ENCODE measurements around the gene PRRT1B.
"Not testable (repeated sequence)": the region's sequence is repeated elsewhere in the genome, so short reads cannot be mapped to it uniquely, and the experiment has no call there.

PRRT1B gene

GRCh38 chr9:131545003-131545785 lies at the start of gene PRRT1B:
PRRT1B (plus strand) TSS chr9:131545523; CDS start chr9:131545616, 93 bp downstream.
- no peak for DNase-seq (ENCODE audit: low read depth)

- no peak for DNase-seq (ENCODE audit: low read depth)
These were observed 49.5 kb upstream of the PRRT1B start for GRCh38 chr9:131495785-131496184.

GRCh38 chr9:131496844-131497405 lies 48.4 kb upstream of the PRRT1B start:
- DNase-seq (ENCODE audit: low read depth): no peak

- DNase-seq (ENCODE audit: low read depth): no peak
These were observed 46.0 kb upstream of the PRRT1B start for GRCh38 chr9:131499254-131499767.

GRCh38 chr9:131500377-131500776 lies 44.9 kb upstream of the PRRT1B start:
- DNase-seq (ENCODE audit: low read depth): peak; percentile 35

GRCh38 chr9:131500939-131501541 lies 44.3 kb upstream of the PRRT1B start:
- DNase-seq (ENCODE audit: low read depth): no peak

GRCh38 chr9:131502781-131503625 lies 42.3 kb upstream of the PRRT1B start, which contains the start of gene POMT1:
POMT1 (plus strand) TSS chr9:131502918; CDS start chr9:131504219, 1,301 bp downstream.
- peak; percentile 85 for DNase-seq (ENCODE audit: low read depth)

- peak; percentile 29 for DNase-seq (ENCODE audit: low read depth)
These were observed 41.5 kb upstream of the PRRT1B start for GRCh38 chr9:131503626-131504465.

- no peak for DNase-seq (ENCODE audit: low read depth)
These were observed 40.3 kb upstream of the PRRT1B start for GRCh38 chr9:131505012-131505411.

- DNase-seq (ENCODE audit: low read depth): no peak
These were observed 33.9 kb upstream of the PRRT1B start for GRCh38 chr9:131511416-131511815.

- DNase-seq (ENCODE audit: low read depth): no peak
These were observed 33.4 kb upstream of the PRRT1B start for GRCh38 chr9:131511880-131512279.

- no peak for DNase-seq (ENCODE audit: low read depth)
These were observed 32.1 kb upstream of the PRRT1B start for GRCh38 chr9:131513177-131513576.

GRCh38 chr9:131515559-131516031 lies 29.7 kb upstream of the PRRT1B start:
- DNase-seq (ENCODE audit: low read depth): not testable (repeated sequence)

GRCh38 chr9:131516100-131516499 lies 29.2 kb upstream of the PRRT1B start:
- DNase-seq (ENCODE audit: low read depth): no peak

GRCh38 chr9:131516930-131517329 lies 28.4 kb upstream of the PRRT1B start:
- DNase-seq (ENCODE audit: low read depth): no peak

- DNase-seq (ENCODE audit: low read depth): no peak
These were observed 27.5 kb upstream of the PRRT1B start for GRCh38 chr9:131517761-131518190.

- DNase-seq (ENCODE audit: low read depth): no peak
These were observed 26.8 kb upstream of the PRRT1B start for GRCh38 chr9:131518553-131518952.

GRCh38 chr9:131520503-131520902 lies 24.8 kb upstream of the PRRT1B start:
- DNase-seq (ENCODE audit: low read depth): no peak

GRCh38 chr9:131521203-131521602 lies 24.1 kb upstream of the PRRT1B start:
- no peak for DNase-seq (ENCODE audit: low read depth)

- no peak for DNase-seq (ENCODE audit: low read depth)
These were observed 23.5 kb upstream of the PRRT1B start for GRCh38 chr9:131521822-131522221.

All from activated T-cell treated with anti-CD3 and anti-CD28 coated beads for 1 hour (primary cell).